Prostate gland (tissue), 2 donors: ENCODE results near the gene R3HCC1L.

Experiments
- POLR2A ChIP-seq: fragments of 450-650 bp; IDR thresholded peaks from one replicate; pipeline ENCODE4 v1.6.1; 2016; ENCODE audit warnings: antibody characterized with exemption, mild to moderate bottlenecking
- POLR2AphosphoS5 ChIP-seq: sonication (generic); formaldehyde crosslinking; IDR thresholded peaks from one replicate; pipeline ENCODE4 v1.6.1; 2017; ENCODE audit warnings: antibody characterized with exemption
- TF ChIP-seq, protein P1 (sequence below), 4 experiments: fragments of 200-600 bp in 2 of 4; fragments of 450-650 bp in 2 of 4; sonication (generic) in 2 of 4; IDR thresholded peaks; 1 replicate in 3 of 4; 2 replicates in 1 of 4; pipeline ENCODE4 v1.5.1; 2016 to 2019; ENCODE audit warnings: antibody characterized with exemption in 4 of 4, mild to moderate bottlenecking in 2 of 4, moderate library complexity in 2 of 4

DNA sequence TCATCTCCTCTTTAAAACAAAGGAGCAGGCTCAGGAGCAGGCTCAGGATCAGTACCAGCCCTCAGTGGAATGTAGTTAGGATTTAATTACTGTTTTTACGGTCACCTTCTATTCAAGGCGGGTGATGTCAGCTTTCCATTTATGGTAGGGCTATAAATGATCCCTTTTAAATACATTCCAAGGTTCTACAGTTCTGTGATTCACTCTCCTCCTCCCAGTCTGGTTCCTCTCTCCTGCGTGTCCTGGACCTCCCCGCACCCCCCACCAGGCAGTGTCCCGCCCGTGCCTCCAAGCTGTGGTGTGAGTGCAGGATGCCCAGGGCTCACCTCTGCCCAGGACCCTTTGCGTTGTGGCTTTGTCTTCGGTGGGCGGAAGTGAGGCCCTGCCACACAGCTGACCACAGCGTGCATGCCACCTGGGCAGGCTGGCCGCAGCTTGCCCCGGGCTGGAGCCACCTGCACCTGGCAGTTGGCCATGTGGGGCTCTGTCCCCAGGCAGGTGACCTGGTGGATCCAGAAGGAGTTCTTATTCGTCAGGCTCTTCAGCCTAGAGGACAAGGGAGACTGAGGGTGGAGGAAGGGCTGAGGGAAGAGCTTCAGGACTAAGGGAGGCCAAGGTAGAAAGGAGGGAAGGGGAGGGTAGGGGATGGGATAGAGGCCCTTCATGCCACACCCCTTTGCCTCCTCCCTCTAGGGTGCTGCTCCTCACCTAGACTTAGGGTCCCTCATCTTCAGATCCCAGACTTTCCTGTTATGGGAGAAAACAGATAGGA lies 124.4 kb downstream of the R3HCC1L start:
- TF ChIP-seq POLR2A (no peak), POLR2AphosphoS5 (no peak)
- TF ChIP-seq, protein P1, sequence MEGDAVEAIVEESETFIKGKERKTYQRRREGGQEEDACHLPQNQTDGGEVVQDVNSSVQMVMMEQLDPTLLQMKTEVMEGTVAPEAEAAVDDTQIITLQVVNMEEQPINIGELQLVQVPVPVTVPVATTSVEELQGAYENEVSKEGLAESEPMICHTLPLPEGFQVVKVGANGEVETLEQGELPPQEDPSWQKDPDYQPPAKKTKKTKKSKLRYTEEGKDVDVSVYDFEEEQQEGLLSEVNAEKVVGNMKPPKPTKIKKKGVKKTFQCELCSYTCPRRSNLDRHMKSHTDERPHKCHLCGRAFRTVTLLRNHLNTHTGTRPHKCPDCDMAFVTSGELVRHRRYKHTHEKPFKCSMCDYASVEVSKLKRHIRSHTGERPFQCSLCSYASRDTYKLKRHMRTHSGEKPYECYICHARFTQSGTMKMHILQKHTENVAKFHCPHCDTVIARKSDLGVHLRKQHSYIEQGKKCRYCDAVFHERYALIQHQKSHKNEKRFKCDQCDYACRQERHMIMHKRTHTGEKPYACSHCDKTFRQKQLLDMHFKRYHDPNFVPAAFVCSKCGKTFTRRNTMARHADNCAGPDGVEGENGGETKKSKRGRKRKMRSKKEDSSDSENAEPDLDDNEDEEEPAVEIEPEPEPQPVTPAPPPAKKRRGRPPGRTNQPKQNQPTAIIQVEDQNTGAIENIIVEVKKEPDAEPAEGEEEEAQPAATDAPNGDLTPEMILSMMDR (IDR thresholded peaks at IDR 0.05), result no peak
